Ovary (tissue), 9 donors: ENCODE results near the gene TRPM5. TPM values are rescaled to one million over a fixed set of nuclear protein-coding genes. Genes with fewer than 3 reads are reported as not detected.

ENCODE experiments used
- DNase-seq, 5 donors: peaks; one replicate each; pipeline ENCODE4 v3.0.0-alpha.2; 2019 to 2020
- H3K27ac ChIP-seq, 2 donors: fragments of 200-600 bp; one replicate each; pipeline versions ENCODE4 v1.5.1 to v1.8.0; 2019 to 2022
- H3K27me3 ChIP-seq: fragments of 200-600 bp; one replicate; pipeline ENCODE4 v1.8.0; 2022
- H3K36me3 ChIP-seq: fragments of 200-600 bp; sonication (generic); one replicate; pipeline ENCODE4 v1.5.1; 2019
- H3K4me1 ChIP-seq: one replicate; pipeline ENCODE4 v1.8.1; 2013; ENCODE audit warnings: mild to moderate bottlenecking, moderate library complexity; ENCODE audit not compliant: insufficient read depth
- H3K4me3 ChIP-seq: fragments of 200-600 bp; sonication (generic); one replicate; pipeline ENCODE4 v1.5.1; 2017
- H3K9me3 ChIP-seq, 2 donors: fragments of 200-600 bp in 1 of 2; sonication (generic) in 1 of 2; one replicate each; pipeline versions ENCODE4 v1.5.1 to v1.8.1; 2013 to 2019; ENCODE audit warnings: mild to moderate bottlenecking in 1 of 2, moderate library complexity in 1 of 2
- CTCF ChIP-seq, 3 donors: fragments of 450-650 bp in 2 of 3; fragments of 200-600 bp in 1 of 3; IDR thresholded peaks; one replicate each; pipeline versions ENCODE4 v1.5.1 to v1.8.0; 2016 to 2022; ENCODE audit warnings: antibody characterized with exemption in 3 of 3, mild to moderate bottlenecking in 1 of 3
- EP300 ChIP-seq: sonication (generic); formaldehyde crosslinking; IDR thresholded peaks from one replicate; pipeline ENCODE4 v1.6.1; 2017; ENCODE audit warnings: antibody characterized with exemption
- POLR2A ChIP-seq: fragments of 450-650 bp; IDR thresholded peaks from one replicate; pipeline ENCODE4 v1.6.1; 2017; ENCODE audit warnings: antibody characterized with exemption, mild to moderate bottlenecking, moderate library complexity
- WGBS, 3 donors: extraction: QIAGEN DNeasy Blood & Tissue Kit in 1 of 3; methylation state at CpG; one replicate each; pipeline versions ENCODE4 v1.1.5 to v1.1.7; 2013 to 2017; 5-methylcytosine and 5-hydroxymethylcytosine counted together
- intact Hi-C, 4 donors: fragments of 100-400 bp; cut with DNase I; formaldehyde crosslinking; loops; one replicate each; pipeline versions ENCODE4 v1.11.0 to v1.15.1; 2022 to 2023
- polyA plus RNA-seq, 2 donors: library from polyadenylated mRNA; stranded (reverse); fragments of 200-250 nt in 1 of 2; fragments of 350-450 nt in 1 of 2; fragmentation: Illumina TruSeq in 1 of 2; extraction: RNeasy Lipid Tissue Mini Kit (QIAGEN cat#74804) in 1 of 2; gene quantifications; one replicate each; pipeline ENCODE4 v1.2.3, GENCODE V29; 2013 to 2014
- total RNA-seq, 7 donors: library from RNA; depleted of rRNA in 2 of 7; stranded (reverse); fragments of >200 nt in 2 of 7; fragmentation: NEBNext Ultra II Directional in 3 of 7; extraction: Animal tissue kit (Norgen Biotek cat#: 25700) in 3 of 7; gene quantifications; one replicate each; pipeline versions ENCODE4 v1.1.0 to v1.2.4, GENCODE V29; 2016 to 2023
- donor health status: DM: no; HTN: no; CAD: no; lungs with moderate emphysema.
- donor health status: DM: no; HTN: no; CAD: no.
- donor health status: Bipolar disorder and iron deficiency.
- donor health status: DM: yes; HTN: yes; CAD: no.
- donor health status: DM: no; HTN: no; CAD: no.
- donor health status: DM: yes; HTN: yes; CAD: no.

Gene TRPM5
- total and polyA plus RNA-seq, 9 donors = 0.05 to 0.11 (median 0.08) TPM; not detected in 6

GRCh38 chr11:2447253-2447950 lies 3.1 kb upstream of the TRPM5 start:
- TF ChIP-seq POLR2A = no peak
- no peak for TF ChIP-seq EP300
- no peak for TF ChIP-seq CTCF (IDR thresholded peaks at IDR 0.05)
- Histone ChIP-seq H3K4me3 (no peak overlapping the region), H3K36me3 (no peaks in the 10 kb centered on the region), H3K4me1 (no peaks in the 10 kb centered on the region), H3K27ac (no peak overlapping the region), H3K9me3 (no peaks in the 10 kb centered on the region), H3K27me3 (peaks cover 3% of the 10 kb centered on the region)
- WGBS, 3 donors = 51 to 61% (median 60%) methylated on average over 12 of the region's 12 CpGs
- DNase-seq = peak in 1 of 5 donors; percentile 9
- intact Hi-C loops = no loop called here

- WGBS, 3 donors = 81 to 84% (median 82%) methylated on average over 13 to 15 of the region's 15 CpGs
- intact Hi-C loops = no loop called here
- Histone ChIP-seq H3K27me3 (peaks cover 3% of the 10 kb centered on the region), H3K4me1 (no peaks in the 10 kb centered on the region), H3K27ac (no peak overlapping the region), H3K9me3 (no peaks in the 10 kb centered on the region), H3K36me3 (no peaks in the 10 kb centered on the region), H3K4me3 (no peak overlapping the region)
- TF ChIP-seq EP300 (no peak), CTCF (IDR thresholded peaks at IDR 0.05) (no peak), POLR2A (no peak)
- peak in 1 of 5 donors; percentile 8 for DNase-seq
Measured at GRCh38 chr11:2446590-2447252, 2.4 kb upstream of the TRPM5 start.

- intact Hi-C loops = no loop called here
- TF ChIP-seq EP300 (no peak), CTCF (IDR thresholded peaks at IDR 0.05) (no peak), POLR2A (no peak)
- no peak overlapping the region for H3K27ac ChIP-seq
- 50 to 63% (median 62%) methylated on average over 16 to 23 of the region's 23 CpGs for WGBS, 3 donors
- no peak overlapping the region for H3K4me3 ChIP-seq
- H3K36me3 ChIP-seq = no peaks in the 10 kb centered on the region
- no peaks in the 10 kb centered on the region for H3K4me1 ChIP-seq
- H3K27me3 ChIP-seq = peaks cover 3% of the 10 kb centered on the region
- no peaks in the 10 kb centered on the region for H3K9me3 ChIP-seq
- DNase-seq = peak in 1 of 5 donors; percentile 13
Measured at GRCh38 chr11:2445746-2446551, 1.6 kb upstream of the TRPM5 start.

- Histone ChIP-seq H3K9me3 (no peaks in the 10 kb centered on the region), H3K27ac (no peak within 1 kb of the TSS), H3K36me3 (no peaks in the 10 kb centered on the region), H3K27me3 (peaks cover 3% of the 10 kb centered on the region), H3K4me1 (no peaks in the 10 kb centered on the region), H3K4me3 (peak within 1 kb of the TSS; percentile 8)
- 2 to 5% (median 3%) methylated on average over 54 to 115 of the region's 116 CpGs for WGBS, 3 donors
- TF ChIP-seq POLR2A (no peak), EP300 (no peak), CTCF (IDR thresholded peaks at IDR 0.05) (no peak)
- intact Hi-C loops = no loop called here
- DNase-seq = peak in 1 of 5 donors; percentile 6
Measured at GRCh38 chr11:2444821-2445745, 769 bp upstream of the TRPM5 start, which contains the start of gene KCNQ1. Gene KCNQ1, plus strand, starts transcription at chr11:2445008. Its CDS starts 91 bp downstream, at chr11:2445099.
